ENCODE results near the gene PRKAR2A.

The PRKAR2A gene

DNA sequence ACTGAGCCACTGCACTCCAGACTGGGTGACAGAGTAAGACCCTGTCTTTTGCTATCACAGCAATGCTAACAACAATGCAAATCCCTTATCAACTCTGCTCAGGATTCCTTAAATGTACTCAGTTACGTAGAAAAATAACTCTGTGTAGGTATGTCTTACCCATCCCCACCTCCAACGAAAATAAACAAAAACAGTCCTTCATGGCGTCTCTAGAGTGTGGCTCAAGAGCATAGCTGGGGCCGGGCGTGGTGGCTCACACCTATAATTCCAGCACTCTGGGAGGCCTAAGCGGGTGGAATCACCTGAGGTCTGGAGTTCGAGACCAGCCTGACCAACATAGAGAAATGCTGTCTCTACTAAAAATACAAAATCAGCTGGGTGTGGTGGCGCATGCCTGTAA, 148.8 kb downstream of the PRKAR2A start:
- ATAC-seq, result no peak
- TF ChIP-seq ZNF8 (CRISPR knock-in tag; IDR thresholded peaks at IDR 0.05) (no peak), ZNF70 (CRISPR knock-in tag; IDR thresholded peaks at IDR 0.05) (no peak), GLIS3 (CRISPR knock-in tag; IDR thresholded peaks at IDR 0.05) (no peak), ISL1 (CRISPR knock-in tag; IDR thresholded peaks at IDR 0.05) (no peak), CSDC2 (CRISPR knock-in tag; IDR thresholded peaks at IDR 0.05) (no peak), PPARA (CRISPR knock-in tag; IDR thresholded peaks at IDR 0.05; ENCODE audit: borderline replicate concordance) (no peak), ARNTL (CRISPR knock-in tag; IDR thresholded peaks at IDR 0.05; ENCODE audit: borderline replicate concordance, low read depth) (no peak), TCF4 (CRISPR knock-in tag; IDR thresholded peaks at IDR 0.05; ENCODE audit: borderline replicate concordance) (no peak), OSR1 (CRISPR knock-in tag; IDR thresholded peaks at IDR 0.05) (no peak), BACH2 (CRISPR knock-in tag; IDR thresholded peaks at IDR 0.05; ENCODE audit: borderline replicate concordance) (no peak), SNAI2 (CRISPR knock-in tag; IDR thresholded peaks at IDR 0.05) (no peak)
- TF ChIP-seq, protein P1, sequence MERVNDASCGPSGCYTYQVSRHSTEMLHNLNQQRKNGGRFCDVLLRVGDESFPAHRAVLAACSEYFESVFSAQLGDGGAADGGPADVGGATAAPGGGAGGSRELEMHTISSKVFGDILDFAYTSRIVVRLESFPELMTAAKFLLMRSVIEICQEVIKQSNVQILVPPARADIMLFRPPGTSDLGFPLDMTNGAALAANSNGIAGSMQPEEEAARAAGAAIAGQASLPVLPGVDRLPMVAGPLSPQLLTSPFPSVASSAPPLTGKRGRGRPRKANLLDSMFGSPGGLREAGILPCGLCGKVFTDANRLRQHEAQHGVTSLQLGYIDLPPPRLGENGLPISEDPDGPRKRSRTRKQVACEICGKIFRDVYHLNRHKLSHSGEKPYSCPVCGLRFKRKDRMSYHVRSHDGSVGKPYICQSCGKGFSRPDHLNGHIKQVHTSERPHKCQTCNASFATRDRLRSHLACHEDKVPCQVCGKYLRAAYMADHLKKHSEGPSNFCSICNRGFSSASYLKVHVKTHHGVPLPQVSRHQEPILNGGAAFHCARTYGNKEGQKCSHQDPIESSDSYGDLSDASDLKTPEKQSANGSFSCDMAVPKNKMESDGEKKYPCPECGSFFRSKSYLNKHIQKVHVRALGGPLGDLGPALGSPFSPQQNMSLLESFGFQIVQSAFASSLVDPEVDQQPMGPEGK (CRISPR knock-in tag; IDR thresholded peaks at IDR 0.05; ENCODE audit: borderline replicate concordance), result no peak
- TF ChIP-seq, protein P2, sequence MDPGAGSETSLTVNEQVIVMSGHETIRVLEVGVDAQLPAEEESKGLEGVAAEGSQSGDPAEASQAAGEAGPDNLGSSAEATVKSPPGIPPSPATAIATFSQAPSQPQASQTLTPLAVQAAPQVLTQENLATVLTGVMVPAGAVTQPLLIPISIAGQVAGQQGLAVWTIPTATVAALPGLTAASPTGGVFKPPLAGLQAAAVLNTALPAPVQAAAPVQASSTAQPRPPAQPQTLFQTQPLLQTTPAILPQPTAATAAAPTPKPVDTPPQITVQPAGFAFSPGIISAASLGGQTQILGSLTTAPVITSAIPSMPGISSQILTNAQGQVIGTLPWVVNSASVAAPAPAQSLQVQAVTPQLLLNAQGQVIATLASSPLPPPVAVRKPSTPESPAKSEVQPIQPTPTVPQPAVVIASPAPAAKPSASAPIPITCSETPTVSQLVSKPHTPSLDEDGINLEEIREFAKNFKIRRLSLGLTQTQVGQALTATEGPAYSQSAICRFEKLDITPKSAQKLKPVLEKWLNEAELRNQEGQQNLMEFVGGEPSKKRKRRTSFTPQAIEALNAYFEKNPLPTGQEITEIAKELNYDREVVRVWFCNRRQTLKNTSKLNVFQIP (CRISPR knock-in tag; IDR thresholded peaks at IDR 0.05; ENCODE audit: borderline replicate concordance, low read depth), result no peak

DNA sequence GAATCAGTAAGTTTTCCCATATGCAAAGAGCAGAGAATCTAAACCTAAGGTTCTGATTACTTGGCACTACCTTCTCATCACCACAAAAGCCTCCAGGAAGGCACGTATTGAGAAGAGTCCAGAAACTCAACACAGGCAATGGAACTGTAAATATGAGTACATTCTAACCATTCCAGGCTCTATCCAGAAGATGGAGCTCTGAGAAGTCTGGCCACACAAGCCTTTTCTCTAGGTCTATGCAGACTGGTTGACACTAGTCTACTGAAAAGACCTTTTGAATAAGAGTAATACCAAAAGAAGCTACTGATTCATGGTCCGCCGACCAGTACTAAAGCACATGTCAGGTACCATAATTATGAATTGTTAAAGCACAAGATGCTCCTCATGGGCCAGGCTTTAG, 149.7 kb downstream of the PRKAR2A start:
- TF ChIP-seq TCF4 (CRISPR knock-in tag; IDR thresholded peaks at IDR 0.05; ENCODE audit: borderline replicate concordance), result no peak
- no peak for TF ChIP-seq ZNF565 (CRISPR knock-in tag; conservative IDR thresholded peaks at IDR 0.05; ENCODE audit: low read depth)
- TF ChIP-seq ARNTL (CRISPR knock-in tag; IDR thresholded peaks at IDR 0.05; ENCODE audit: borderline replicate concordance, low read depth), result no peak
- no peak for TF ChIP-seq ZC3H10 (CRISPR knock-in tag; IDR thresholded peaks at IDR 0.05)
- TF ChIP-seq ESRRG (CRISPR knock-in tag; IDR thresholded peaks at IDR 0.05), result no peak
- TF ChIP-seq SNAI2 (CRISPR knock-in tag; IDR thresholded peaks at IDR 0.05), result no peak
- TF ChIP-seq CSDC2 (CRISPR knock-in tag; IDR thresholded peaks at IDR 0.05), result no peak
- TF ChIP-seq, protein P3, sequence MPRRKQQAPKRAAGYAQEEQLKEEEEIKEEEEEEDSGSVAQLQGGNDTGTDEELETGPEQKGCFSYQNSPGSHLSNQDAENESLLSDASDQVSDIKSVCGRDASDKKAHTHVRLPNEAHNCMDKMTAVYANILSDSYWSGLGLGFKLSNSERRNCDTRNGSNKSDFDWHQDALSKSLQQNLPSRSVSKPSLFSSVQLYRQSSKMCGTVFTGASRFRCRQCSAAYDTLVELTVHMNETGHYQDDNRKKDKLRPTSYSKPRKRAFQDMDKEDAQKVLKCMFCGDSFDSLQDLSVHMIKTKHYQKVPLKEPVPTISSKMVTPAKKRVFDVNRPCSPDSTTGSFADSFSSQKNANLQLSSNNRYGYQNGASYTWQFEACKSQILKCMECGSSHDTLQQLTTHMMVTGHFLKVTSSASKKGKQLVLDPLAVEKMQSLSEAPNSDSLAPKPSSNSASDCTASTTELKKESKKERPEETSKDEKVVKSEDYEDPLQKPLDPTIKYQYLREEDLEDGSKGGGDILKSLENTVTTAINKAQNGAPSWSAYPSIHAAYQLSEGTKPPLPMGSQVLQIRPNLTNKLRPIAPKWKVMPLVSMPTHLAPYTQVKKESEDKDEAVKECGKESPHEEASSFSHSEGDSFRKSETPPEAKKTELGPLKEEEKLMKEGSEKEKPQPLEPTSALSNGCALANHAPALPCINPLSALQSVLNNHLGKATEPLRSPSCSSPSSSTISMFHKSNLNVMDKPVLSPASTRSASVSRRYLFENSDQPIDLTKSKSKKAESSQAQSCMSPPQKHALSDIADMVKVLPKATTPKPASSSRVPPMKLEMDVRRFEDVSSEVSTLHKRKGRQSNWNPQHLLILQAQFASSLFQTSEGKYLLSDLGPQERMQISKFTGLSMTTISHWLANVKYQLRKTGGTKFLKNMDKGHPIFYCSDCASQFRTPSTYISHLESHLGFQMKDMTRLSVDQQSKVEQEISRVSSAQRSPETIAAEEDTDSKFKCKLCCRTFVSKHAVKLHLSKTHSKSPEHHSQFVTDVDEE (CRISPR knock-in tag; IDR thresholded peaks at IDR 0.05), result no peak
- TF ChIP-seq, protein P4, sequence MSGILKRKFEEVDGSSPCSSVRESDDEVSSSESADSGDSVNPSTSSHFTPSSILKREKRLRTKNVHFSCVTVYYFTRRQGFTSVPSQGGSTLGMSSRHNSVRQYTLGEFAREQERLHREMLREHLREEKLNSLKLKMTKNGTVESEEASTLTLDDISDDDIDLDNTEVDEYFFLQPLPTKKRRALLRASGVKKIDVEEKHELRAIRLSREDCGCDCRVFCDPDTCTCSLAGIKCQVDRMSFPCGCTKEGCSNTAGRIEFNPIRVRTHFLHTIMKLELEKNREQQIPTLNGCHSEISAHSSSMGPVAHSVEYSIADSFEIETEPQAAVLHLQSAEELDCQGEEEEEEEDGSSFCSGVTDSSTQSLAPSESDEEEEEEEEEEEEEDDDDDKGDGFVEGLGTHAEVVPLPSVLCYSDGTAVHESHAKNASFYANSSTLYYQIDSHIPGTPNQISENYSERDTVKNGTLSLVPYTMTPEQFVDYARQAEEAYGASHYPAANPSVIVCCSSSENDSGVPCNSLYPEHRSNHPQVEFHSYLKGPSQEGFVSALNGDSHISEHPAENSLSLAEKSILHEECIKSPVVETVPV (CRISPR knock-in tag; IDR thresholded peaks at IDR 0.05), result no peak
- TF ChIP-seq, protein P2 (CRISPR knock-in tag; IDR thresholded peaks at IDR 0.05; ENCODE audit: borderline replicate concordance, low read depth), result no peak
- no peak for TF ChIP-seq GLIS3 (CRISPR knock-in tag; IDR thresholded peaks at IDR 0.05)
- no peak for TF ChIP-seq ZFP30 (CRISPR knock-in tag; IDR thresholded peaks at IDR 0.05)
- no peak for ATAC-seq

DNA sequence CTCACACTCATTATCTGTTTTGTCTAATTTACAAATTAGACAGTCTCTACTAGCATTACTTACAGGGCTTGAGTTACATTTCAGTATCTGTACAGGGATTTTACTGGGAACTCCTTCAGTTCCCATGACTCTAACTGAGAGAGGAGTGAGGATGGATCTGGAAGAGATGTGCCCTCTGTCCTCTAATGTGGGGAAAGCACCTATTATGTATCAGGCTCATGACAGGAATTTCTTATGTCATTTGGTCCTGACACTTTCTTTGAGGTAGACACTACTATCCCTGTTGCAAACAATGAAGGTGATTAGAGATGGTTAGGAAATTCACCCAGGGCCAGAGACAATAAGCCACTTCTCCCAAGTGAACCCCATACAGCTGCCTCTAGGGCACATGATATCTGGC, 151.1 kb downstream of the PRKAR2A start:
- ATAC-seq, result no peak
- TF ChIP-seq ZFP30 (CRISPR knock-in tag; IDR thresholded peaks at IDR 0.05) (no peak), GLIS3 (CRISPR knock-in tag; IDR thresholded peaks at IDR 0.05) (no peak), ZNF565 (CRISPR knock-in tag; conservative IDR thresholded peaks at IDR 0.05; ENCODE audit: low read depth) (no peak), CSDC2 (CRISPR knock-in tag; IDR thresholded peaks at IDR 0.05) (no peak), ISL1 (CRISPR knock-in tag; IDR thresholded peaks at IDR 0.05) (no peak), ZFP3 (CRISPR knock-in tag; IDR thresholded peaks at IDR 0.05) (no peak), ESRRG (CRISPR knock-in tag; IDR thresholded peaks at IDR 0.05) (no peak), OSR1 (CRISPR knock-in tag; IDR thresholded peaks at IDR 0.05) (no peak), TCF4 (CRISPR knock-in tag; IDR thresholded peaks at IDR 0.05; ENCODE audit: borderline replicate concordance) (no peak), TOX (CRISPR knock-in tag; IDR thresholded peaks at IDR 0.05; ENCODE audit: borderline replicate concordance) (no peak)
- TF ChIP-seq, protein P1 (CRISPR knock-in tag; IDR thresholded peaks at IDR 0.05; ENCODE audit: borderline replicate concordance), result no peak
- TF ChIP-seq, protein P5, sequence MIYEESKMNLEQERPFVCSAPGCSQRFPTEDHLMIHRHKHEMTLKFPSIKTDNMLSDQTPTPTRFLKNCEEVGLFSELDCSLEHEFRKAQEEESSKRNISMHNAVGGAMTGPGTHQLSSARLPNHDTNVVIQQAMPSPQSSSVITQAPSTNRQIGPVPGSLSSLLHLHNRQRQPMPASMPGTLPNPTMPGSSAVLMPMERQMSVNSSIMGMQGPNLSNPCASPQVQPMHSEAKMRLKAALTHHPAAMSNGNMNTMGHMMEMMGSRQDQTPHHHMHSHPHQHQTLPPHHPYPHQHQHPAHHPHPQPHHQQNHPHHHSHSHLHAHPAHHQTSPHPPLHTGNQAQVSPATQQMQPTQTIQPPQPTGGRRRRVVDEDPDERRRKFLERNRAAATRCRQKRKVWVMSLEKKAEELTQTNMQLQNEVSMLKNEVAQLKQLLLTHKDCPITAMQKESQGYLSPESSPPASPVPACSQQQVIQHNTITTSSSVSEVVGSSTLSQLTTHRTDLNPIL (CRISPR knock-in tag; IDR thresholded peaks at IDR 0.05; ENCODE audit: low read depth), result no peak
- TF ChIP-seq, protein P2 (CRISPR knock-in tag; IDR thresholded peaks at IDR 0.05; ENCODE audit: borderline replicate concordance, low read depth), result no peak

Data from SK-N-SH treated with all-trans-retinoic acid at 6 μM for 48 hours (cell line).